PC-9 (cell line): ENCODE measurements around the gene CENPX. TPM values are rescaled to one million over a fixed set of nuclear protein-coding genes. Genes with fewer than 3 reads are reported as not detected.
A peak's percentile ranks its signal among the peaks of the same experiment; 100 is the strongest.

ENCODE experiments used
- BruUV-seq: library from RNA; stranded (reverse); fragments of 400-500 nt; replicated peaks from 2 replicates; lab custom pipeline; 2021; lab: Mats Ljungman, UMichigan
- CTCF ChIA-PET: fragments of 300-600 bp; sonication (Branson Sonifier 250); formaldehyde crosslinking; loops from one replicate; lab custom pipeline; 2022; ENCODE audit warnings: antibody characterized with exemption; lab: Charles Lee
- POLR2A ChIA-PET: fragments of 300-600 bp; sonication (Branson Sonifier 250); formaldehyde crosslinking; loops from one replicate; lab custom pipeline; 2022; ENCODE audit warnings: antibody characterized with exemption; ENCODE audit not compliant: unreplicated experiment; lab: Charles Lee
- DNase-seq, 2 experiments: peaks; one replicate each; pipeline versions ENCODE4 v3.0.0 to v3.0.0-alpha.2; 2015 to 2022; ENCODE audit warnings: mixed read lengths in 1 of 2
- H2AFZ ChIP-seq: fragments of 200-600 bp; sonication (generic); 2 replicates; pipeline ENCODE4 v1.8.1; 2017; ENCODE audit warnings: antibody characterized with exemption
- H3F3A ChIP-seq: fragments of 200-600 bp; sonication (generic); 2 replicates; pipeline ENCODE4 v1.8.1; 2017; ENCODE audit warnings: antibody characterized with exemption, mild to moderate bottlenecking, low read depth; ENCODE audit not compliant: insufficient read depth
- H3K27ac ChIP-seq: fragments of 200-600 bp; sonication (generic); 2 replicates; pipeline ENCODE4 v1.6.1; 2016; ENCODE audit warnings: mixed run types
- H3K27me3 ChIP-seq: fragments of 200-600 bp; sonication (generic); 2 replicates; pipeline ENCODE4 v1.6.1; 2016; ENCODE audit warnings: low read depth, mixed run types; ENCODE audit not compliant: insufficient read depth
- H3K36me3 ChIP-seq: fragments of 200-600 bp; sonication (generic); 2 replicates; pipeline ENCODE4 v1.6.1; 2016; ENCODE audit warnings: low read depth, mixed run types
- H3K4me1 ChIP-seq: fragments of 200-600 bp; sonication (generic); replicated peaks from 2 replicates; pipeline ENCODE4 v1.6.1; 2016; ENCODE audit warnings: mixed run types; ENCODE audit not compliant: insufficient read depth
- H3K4me2 ChIP-seq: fragments of 200-600 bp; sonication (generic); 2 replicates; pipeline ENCODE4 v1.6.1; 2017; ENCODE audit warnings: mixed run types
- H3K4me3 ChIP-seq: fragments of 200-600 bp; sonication (generic); 2 replicates; pipeline ENCODE4 v1.6.1; 2016; ENCODE audit warnings: mixed run types
- H3K79me2 ChIP-seq: fragments of 200-600 bp; sonication (generic); 2 replicates; pipeline ENCODE4 v1.6.1; 2017; ENCODE audit warnings: low read depth, mixed run types
- H3K9me2 ChIP-seq: fragments of 200-600 bp; sonication (generic); 2 replicates; pipeline ENCODE4 v1.8.1; 2017; ENCODE audit warnings: mild to moderate bottlenecking; ENCODE audit not compliant: insufficient read depth
- H3K9me3 ChIP-seq: fragments of 200-600 bp; sonication (generic); 2 replicates; pipeline ENCODE4 v1.8.1; 2016; ENCODE audit warnings: low read depth; ENCODE audit not compliant: insufficient read depth
- H4K20me1 ChIP-seq: fragments of 200-600 bp; sonication (generic); 2 replicates; pipeline ENCODE4 v1.8.1; 2017; ENCODE audit not compliant: insufficient read depth
- CTCF ChIP-seq: fragments of 200-600 bp; sonication (generic); conservative IDR thresholded peaks from 2 replicates; pipeline ENCODE4 v1.6.1; 2017; ENCODE audit warnings: mixed run types, antibody characterized with exemption, mild to moderate bottlenecking, moderate library complexity
- EZH2 ChIP-seq: fragments of 200-600 bp; sonication (generic); IDR thresholded peaks from 2 replicates; pipeline ENCODE4 v1.8.0; 2017; ENCODE audit warnings: antibody characterized with exemption, low read depth
- intact Hi-C: fragments of 100-400 bp; cut with micrococcal nuclease; formaldehyde crosslinking; loops from one replicate; pipeline ENCODE4 v1.10.0; 2022; ENCODE audit not compliant: unreplicated experiment
- total RNA-seq: library from RNA; stranded (reverse); gene quantifications from 2 replicates; pipeline ENCODE4 v1.2.3, GENCODE V29; 2021

CENPX gene
- total RNA-seq, 1 experiment from 2014 or later: 132 TPM

- H3K27me3 ChIP-seq: no peaks in the 10 kb centered on the region
- peaks cover 32% of the 10 kb centered on the region for H3F3A ChIP-seq
- H4K20me1 ChIP-seq: 0 out of 2 replicates have a peak, but pooled peaks cover 5% of the 10 kb centered on the region
- POLR2A ChIA-PET: no interaction called here
- H3K9me3 ChIP-seq: no peaks in the 10 kb centered on the region
- H3K4me1 ChIP-seq: peaks cover 33% of the 10 kb centered on the region
- CTCF ChIA-PET: interaction anchor here (0.7 to 0.8 kb wide), 2 partner anchors 10 to 53 kb away, joined by 3 to 5 read pairs; no protein-coding TSS in a partner anchor
- no peak for DNase-seq
- no peak overlapping the region for H2AFZ ChIP-seq
- H3K79me2 ChIP-seq: peaks cover 4% of the 10 kb centered on the region; the same call in 1 of the 2 replicates
- TF ChIP-seq CTCF (no peak), EZH2 (no peak)
- H3K9me2 ChIP-seq: no peaks in the 10 kb centered on the region
- peak overlapping the region; percentile 63 for H3K4me2 ChIP-seq
- no peaks in the 10 kb centered on the region for H3K36me3 ChIP-seq
- H3K4me3 ChIP-seq: peak overlapping the region; percentile 62; the same call in 1 of the 2 replicates
- intact Hi-C loops: no loop called here
- no peak overlapping the region for H3K27ac ChIP-seq
- no TSS peak for BruUV-seq
Measured at GRCh38 chr17:81978524-81979298, 44.0 kb downstream of the CENPX start.

GRCh38 chr17:81977211-81977808 lies 45.4 kb downstream of the CENPX start, which contains the start of gene ASPSCR1:
Gene ASPSCR1 (plus strand): TSS chr17:81977629. CDS start chr17:81977647, 18 bp downstream.
- peak; percentile 49 to 92 for DNase-seq
- Histone ChIP-seq H3K9me2 (no peaks in the 10 kb centered on the region), H3K79me2 (peaks cover 4% of the 10 kb centered on the region; the same call in 1 of the 2 replicates), H3K36me3 (no peaks in the 10 kb centered on the region), H3K27me3 (no peaks in the 10 kb centered on the region), H3K4me1 (peaks cover 28% of the 10 kb centered on the region), H3K4me2 (peak within 1 kb of the TSS; percentile 96), H3F3A (peaks cover 32% of the 10 kb centered on the region), H4K20me1 (0 out of 2 replicates have a peak, but pooled peaks cover 5% of the 10 kb centered on the region), H2AFZ (peak within 1 kb of the TSS; percentile 87), H3K27ac (peak within 1 kb of the TSS; percentile 57; the same call in 1 of the 2 replicates), H3K9me3 (no peaks in the 10 kb centered on the region), H3K4me3 (peak within 1 kb of the TSS; percentile 62)
- POLR2A ChIA-PET: no interaction called here
- no TSS peak for BruUV-seq
- intact Hi-C loops: no loop called here
- TF ChIP-seq CTCF (no peak), EZH2 (no peak)
- CTCF ChIA-PET: no interaction called here

GRCh38 chr17:81976332-81977210 lies 46.1 kb downstream of the CENPX start:
- no peaks in the 10 kb centered on the region for H3K9me2 ChIP-seq
- H4K20me1 ChIP-seq: 0 out of 2 replicates have a peak, but pooled peaks cover 5% of the 10 kb centered on the region
- no peaks in the 10 kb centered on the region for H3K36me3 ChIP-seq
- intact Hi-C loops: no loop called here
- DNase-seq: no peak
- TSS peak; percentile 70 for BruUV-seq
- POLR2A ChIA-PET: no interaction called here
- H3K9me3 ChIP-seq: no peaks in the 10 kb centered on the region
- H2AFZ ChIP-seq: peak overlapping the region; percentile 87
- H3K27me3 ChIP-seq: no peaks in the 10 kb centered on the region
- H3K79me2 ChIP-seq: peaks cover 4% of the 10 kb centered on the region; the same call in 1 of the 2 replicates
- H3K4me2 ChIP-seq: peak overlapping the region; percentile 96
- H3K27ac ChIP-seq: no peak overlapping the region
- H3K4me3 ChIP-seq: peak overlapping the region; percentile 62
- CTCF ChIA-PET: no interaction called here
- TF ChIP-seq EZH2 (no peak), CTCF (no peak)
- H3K4me1 ChIP-seq: peaks cover 20% of the 10 kb centered on the region
- peaks cover 27% of the 10 kb centered on the region for H3F3A ChIP-seq
